Measurements from ENCODE around the gene EPAS1. TPM values are rescaled to one million over a fixed set of nuclear protein-coding genes. Genes with fewer than 3 reads are reported as not detected.
A peak's percentile ranks its signal among the peaks of the same experiment; 100 is the strongest.

Gene EPAS1
- polyA plus RNA-seq, 1 of the 3 experiments (the other 2 are of a cell fraction) = 69.2 TPM

DNA sequence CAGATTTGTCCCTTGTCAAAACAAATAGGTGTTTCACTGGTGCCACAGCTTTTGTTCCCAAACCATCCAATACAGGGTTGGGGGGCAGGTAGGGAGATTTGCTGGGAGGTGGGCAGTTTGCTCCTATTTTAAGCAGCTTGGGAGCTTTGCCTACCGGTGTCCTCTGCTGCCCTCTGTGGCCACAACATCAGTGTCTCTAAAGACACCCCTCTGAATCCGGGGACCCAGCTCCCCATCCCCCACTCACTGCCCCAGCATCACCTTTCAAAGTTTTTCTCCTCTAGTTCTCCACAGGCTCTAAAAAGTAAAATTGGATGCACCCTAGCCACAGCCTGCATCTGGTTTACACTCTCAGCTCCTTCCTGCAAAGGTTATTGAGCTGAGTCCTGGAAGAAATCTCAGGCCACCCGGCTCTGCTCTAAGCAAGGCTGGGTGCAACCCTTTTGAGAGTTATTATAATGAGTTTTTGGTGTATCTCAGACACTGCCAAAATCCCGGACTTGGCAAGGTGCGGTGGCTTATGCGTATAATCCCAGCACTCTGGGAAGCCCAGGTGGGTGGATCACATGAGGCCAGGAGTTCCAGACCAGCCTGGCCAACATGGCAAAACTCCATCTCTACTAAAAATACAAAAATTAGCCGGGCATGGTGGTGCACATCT lies 2.9 kb upstream of the EPAS1 start:
- H3K4me2 ChIP-seq = no peak overlapping the region
- H3K36me3 ChIP-seq (replicated peaks in 1 of 2; ENCODE audit: control insufficient read depth in 1 of 2, insufficient read depth in 2 of 2, low read length in 1 of 2) = no peaks in the 10 kb centered on the region
- ChIA-PET CTCF (interaction anchor here (0.5 to 2.9 kb wide), 67 partner anchors 11 to 339 kb away, joined by 3 to 45 read pairs (median 4); no protein-coding TSS in a partner anchor), POLR2A (interaction anchor here (1.6 to 1.9 kb wide), 2 partner anchors 46 to 231 kb away, joined by 5 to 6 read pairs; no protein-coding TSS in a partner anchor)
- H3F3A ChIP-seq (replicated peaks; ENCODE audit: insufficient read depth) = no peaks in the 10 kb centered on the region
- no peak overlapping the region for H3K9ac ChIP-seq
- H2AFZ ChIP-seq (ENCODE audit: low read depth) = no peak overlapping the region
- H3K9me3 ChIP-seq = no peaks in the 10 kb centered on the region
- TF ChIP-seq EZH2phosphoT487 (IDR thresholded peaks at IDR 0.05; ENCODE audit: borderline replicate concordance, low read depth) (no peak), YY1 (IDR thresholded peaks at IDR 0.05; ENCODE audit: low read depth) (no peak), SIN3A (IDR thresholded peaks at IDR 0.05; ENCODE audit: borderline replicate concordance, low read depth, low read length) (no peak), RAD21 (IDR thresholded peaks at IDR 0.05; ENCODE audit: low read length) (peak; percentile 82), ELF1 (IDR thresholded peaks at IDR 0.05) (no peak), REST (IDR thresholded peaks at IDR 0.05; ENCODE audit: low read depth, low read length) (no peak), SMC3 (IDR thresholded peaks at IDR 0.05; ENCODE audit: low read depth, low read length) (peak; percentile 60), FOXM1 (IDR thresholded peaks at IDR 0.05; ENCODE audit: low read depth) (no peak), USF2 (IDR thresholded peaks at IDR 0.05; ENCODE audit: borderline replicate concordance, low read depth, low read length) (no peak), TAF1 (IDR thresholded peaks at IDR 0.05; ENCODE audit: borderline replicate concordance, low read depth, low read length) (no peak), FOSL2 (IDR thresholded peaks at IDR 0.05; ENCODE audit: borderline replicate concordance, low read depth) (no peak), CHD2 (IDR thresholded peaks at IDR 0.05; ENCODE audit: low read length, partially characterized antibody) (peak; percentile 67), EP300 (IDR thresholded peaks at IDR 0.05; ENCODE audit: borderline replicate concordance in 1 of 2, low read depth in 1 of 2, low read length in 1 of 2) (no peak), MXI1 (IDR thresholded peaks at IDR 0.05; ENCODE audit: low read depth, low read length) (no peak), NRF1 (IDR thresholded peaks at IDR 0.05; ENCODE audit: low read depth, low read length) (no peak), NFIC (IDR thresholded peaks at IDR 0.05; ENCODE audit: borderline replicate concordance) (no peak), IRF3 (IDR thresholded peaks at IDR 0.05; ENCODE audit: low read depth, low read length) (no peak), GABPA (IDR thresholded peaks at IDR 0.05; ENCODE audit: low read depth) (no peak), TCF12 (IDR thresholded peaks at IDR 0.05) (no peak), PBX3 (IDR thresholded peaks at IDR 0.05) (no peak)
- TF ChIP-seq, protein P1, sequence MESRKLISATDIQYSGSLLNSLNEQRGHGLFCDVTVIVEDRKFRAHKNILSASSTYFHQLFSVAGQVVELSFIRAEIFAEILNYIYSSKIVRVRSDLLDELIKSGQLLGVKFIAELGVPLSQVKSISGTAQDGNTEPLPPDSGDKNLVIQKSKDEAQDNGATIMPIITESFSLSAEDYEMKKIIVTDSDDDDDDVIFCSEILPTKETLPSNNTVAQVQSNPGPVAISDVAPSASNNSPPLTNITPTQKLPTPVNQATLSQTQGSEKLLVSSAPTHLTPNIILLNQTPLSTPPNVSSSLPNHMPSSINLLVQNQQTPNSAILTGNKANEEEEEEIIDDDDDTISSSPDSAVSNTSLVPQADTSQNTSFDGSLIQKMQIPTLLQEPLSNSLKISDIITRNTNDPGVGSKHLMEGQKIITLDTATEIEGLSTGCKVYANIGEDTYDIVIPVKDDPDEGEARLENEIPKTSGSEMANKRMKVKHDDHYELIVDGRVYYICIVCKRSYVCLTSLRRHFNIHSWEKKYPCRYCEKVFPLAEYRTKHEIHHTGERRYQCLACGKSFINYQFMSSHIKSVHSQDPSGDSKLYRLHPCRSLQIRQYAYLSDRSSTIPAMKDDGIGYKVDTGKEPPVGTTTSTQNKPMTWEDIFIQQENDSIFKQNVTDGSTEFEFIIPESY (IDR thresholded peaks at IDR 0.05; ENCODE audit: borderline replicate concordance, low read depth) = no peak
- TF ChIP-seq, protein P2, sequence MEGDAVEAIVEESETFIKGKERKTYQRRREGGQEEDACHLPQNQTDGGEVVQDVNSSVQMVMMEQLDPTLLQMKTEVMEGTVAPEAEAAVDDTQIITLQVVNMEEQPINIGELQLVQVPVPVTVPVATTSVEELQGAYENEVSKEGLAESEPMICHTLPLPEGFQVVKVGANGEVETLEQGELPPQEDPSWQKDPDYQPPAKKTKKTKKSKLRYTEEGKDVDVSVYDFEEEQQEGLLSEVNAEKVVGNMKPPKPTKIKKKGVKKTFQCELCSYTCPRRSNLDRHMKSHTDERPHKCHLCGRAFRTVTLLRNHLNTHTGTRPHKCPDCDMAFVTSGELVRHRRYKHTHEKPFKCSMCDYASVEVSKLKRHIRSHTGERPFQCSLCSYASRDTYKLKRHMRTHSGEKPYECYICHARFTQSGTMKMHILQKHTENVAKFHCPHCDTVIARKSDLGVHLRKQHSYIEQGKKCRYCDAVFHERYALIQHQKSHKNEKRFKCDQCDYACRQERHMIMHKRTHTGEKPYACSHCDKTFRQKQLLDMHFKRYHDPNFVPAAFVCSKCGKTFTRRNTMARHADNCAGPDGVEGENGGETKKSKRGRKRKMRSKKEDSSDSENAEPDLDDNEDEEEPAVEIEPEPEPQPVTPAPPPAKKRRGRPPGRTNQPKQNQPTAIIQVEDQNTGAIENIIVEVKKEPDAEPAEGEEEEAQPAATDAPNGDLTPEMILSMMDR (IDR thresholded peaks at IDR 0.05) = peak; percentile 55
- no peaks in the 10 kb centered on the region for H3K27me3 ChIP-seq (ENCODE audit: insufficient read depth)
- peaks cover 0 to 8% of the 10 kb centered on the region in 2 experiments; a peak in 1 of 4 replicates for H3K4me1 ChIP-seq (ENCODE audit: control insufficient read depth in 1 of 2, insufficient read depth in 2 of 2, low read depth in 1 of 2, low read length in 1 of 2)
- H3K27ac ChIP-seq (ENCODE audit: low read depth in 2 of 2, low read length in 1 of 2) = no peak overlapping the region
- no peak overlapping the region for H3K4me3 ChIP-seq (ENCODE audit: low read depth in 2 of 2, low read length in 1 of 2)
- WGBS (ENCODE audit: low lambda C conversion rate) = 64% methylated on average over 7 of the region's 7 CpGs
- peak; percentile 77 for DNase-seq
- no peaks in the 10 kb centered on the region for H3K9me2 ChIP-seq
- peaks cover 16% of the 10 kb centered on the region for H4K20me1 ChIP-seq (ENCODE audit: insufficient read depth)
- peaks cover 20% of the 10 kb centered on the region for H3K79me2 ChIP-seq (ENCODE audit: insufficient read depth)
